Tibial nerve (tissue), 3 donors: ENCODE measurements around the gene IL6.

Experiments used
- POLR2A ChIP-seq, 2 donors: fragments of 450-650 bp; IDR thresholded peaks; one replicate each; pipeline ENCODE4 v1.6.1; 2017; ENCODE audit warnings: antibody characterized with exemption in 2 of 2, mild to moderate bottlenecking in 2 of 2, moderate library complexity in 2 of 2
- TF ChIP-seq, protein P1 (sequence below), 5 experiments: fragments of 200-600 bp in 3 of 5; fragments of 450-650 bp in 2 of 5; sonication (generic) in 3 of 5; IDR thresholded peaks; one replicate each; pipeline ENCODE4 v1.5.1; 2016 to 2019; ENCODE audit warnings: antibody characterized with exemption in 5 of 5, mild to moderate bottlenecking in 3 of 5, moderate library complexity in 2 of 5

DNA sequence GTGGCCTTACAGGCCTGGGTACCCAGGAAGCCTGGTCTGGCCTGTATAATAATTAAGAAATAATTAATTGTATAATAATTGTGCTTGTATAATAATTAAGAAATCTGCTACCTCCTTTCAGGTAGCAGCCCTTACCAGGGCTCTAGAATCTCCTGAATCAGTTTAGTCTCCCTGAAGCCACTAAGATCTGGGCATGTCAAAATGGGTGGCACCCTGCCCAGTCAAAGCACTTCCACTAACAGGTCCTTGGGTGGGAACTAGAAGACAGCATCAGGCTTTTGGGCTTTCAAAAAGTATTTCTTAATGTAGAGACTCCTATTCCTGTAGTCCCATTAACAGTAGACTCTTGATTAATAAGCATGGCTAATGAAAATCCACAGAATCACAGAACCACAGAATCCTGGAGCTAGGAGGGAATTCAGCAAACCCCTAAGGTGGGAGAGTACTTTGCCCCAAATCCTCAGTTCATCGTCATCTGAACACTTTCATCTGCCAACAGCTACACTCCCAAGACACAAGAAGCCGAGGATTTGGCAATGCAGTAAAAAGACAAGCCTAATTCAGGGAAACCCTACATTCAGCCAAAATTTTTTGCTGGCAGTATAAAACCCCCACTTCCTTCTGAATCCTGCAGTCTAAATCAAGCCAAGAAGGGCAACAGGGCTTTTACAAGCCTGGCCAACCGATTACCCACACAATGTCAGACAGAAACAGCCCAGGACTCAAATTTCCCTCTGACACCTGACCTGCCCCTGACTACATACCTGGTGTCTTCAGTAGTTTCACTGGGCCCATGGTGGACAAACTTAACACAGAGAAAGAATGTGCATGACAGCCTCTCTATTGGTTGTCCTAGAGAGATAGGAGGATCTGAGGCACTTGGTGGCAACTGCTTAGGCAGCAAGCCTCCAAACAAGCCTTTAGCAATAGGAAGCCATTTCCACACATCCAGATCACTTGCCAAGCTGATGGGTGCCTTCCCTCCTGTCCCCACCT lies 5.9 kb upstream of the IL6 start:
- TF ChIP-seq, protein P1, sequence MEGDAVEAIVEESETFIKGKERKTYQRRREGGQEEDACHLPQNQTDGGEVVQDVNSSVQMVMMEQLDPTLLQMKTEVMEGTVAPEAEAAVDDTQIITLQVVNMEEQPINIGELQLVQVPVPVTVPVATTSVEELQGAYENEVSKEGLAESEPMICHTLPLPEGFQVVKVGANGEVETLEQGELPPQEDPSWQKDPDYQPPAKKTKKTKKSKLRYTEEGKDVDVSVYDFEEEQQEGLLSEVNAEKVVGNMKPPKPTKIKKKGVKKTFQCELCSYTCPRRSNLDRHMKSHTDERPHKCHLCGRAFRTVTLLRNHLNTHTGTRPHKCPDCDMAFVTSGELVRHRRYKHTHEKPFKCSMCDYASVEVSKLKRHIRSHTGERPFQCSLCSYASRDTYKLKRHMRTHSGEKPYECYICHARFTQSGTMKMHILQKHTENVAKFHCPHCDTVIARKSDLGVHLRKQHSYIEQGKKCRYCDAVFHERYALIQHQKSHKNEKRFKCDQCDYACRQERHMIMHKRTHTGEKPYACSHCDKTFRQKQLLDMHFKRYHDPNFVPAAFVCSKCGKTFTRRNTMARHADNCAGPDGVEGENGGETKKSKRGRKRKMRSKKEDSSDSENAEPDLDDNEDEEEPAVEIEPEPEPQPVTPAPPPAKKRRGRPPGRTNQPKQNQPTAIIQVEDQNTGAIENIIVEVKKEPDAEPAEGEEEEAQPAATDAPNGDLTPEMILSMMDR (IDR thresholded peaks at IDR 0.05), result no peak
- TF ChIP-seq POLR2A (IDR thresholded peaks at IDR 0.05), result no peak
